Cardiac fibroblast (primary cell): ENCODE data around the gene ATP6V0C.

Experiments used
- DNase-seq, 2 donors: peaks; one replicate each; pipeline versions ENCODE4 v3.0.0 to v3.0.0-alpha.2; 2010; ENCODE audit warnings: low read depth in 2 of 2
- H3K4me3 ChIP-seq, 2 donors: replicated peaks in 1 of 2; 1 replicate in 1 of 2; 2 replicates in 1 of 2; pipeline ENCODE4 v1.5.1; 2011; ENCODE audit warnings: low read depth in 2 of 2, low read length in 2 of 2, mild to moderate bottlenecking in 2 of 2, moderate library complexity in 1 of 2
- TF ChIP-seq, protein P1 (sequence below): IDR thresholded peaks from one replicate; pipeline ENCODE4 v1.5.1; 2011; ENCODE audit warnings: low read depth, mild to moderate bottlenecking, low read length, inconsistent platforms

The ATP6V0C gene

DNA sequence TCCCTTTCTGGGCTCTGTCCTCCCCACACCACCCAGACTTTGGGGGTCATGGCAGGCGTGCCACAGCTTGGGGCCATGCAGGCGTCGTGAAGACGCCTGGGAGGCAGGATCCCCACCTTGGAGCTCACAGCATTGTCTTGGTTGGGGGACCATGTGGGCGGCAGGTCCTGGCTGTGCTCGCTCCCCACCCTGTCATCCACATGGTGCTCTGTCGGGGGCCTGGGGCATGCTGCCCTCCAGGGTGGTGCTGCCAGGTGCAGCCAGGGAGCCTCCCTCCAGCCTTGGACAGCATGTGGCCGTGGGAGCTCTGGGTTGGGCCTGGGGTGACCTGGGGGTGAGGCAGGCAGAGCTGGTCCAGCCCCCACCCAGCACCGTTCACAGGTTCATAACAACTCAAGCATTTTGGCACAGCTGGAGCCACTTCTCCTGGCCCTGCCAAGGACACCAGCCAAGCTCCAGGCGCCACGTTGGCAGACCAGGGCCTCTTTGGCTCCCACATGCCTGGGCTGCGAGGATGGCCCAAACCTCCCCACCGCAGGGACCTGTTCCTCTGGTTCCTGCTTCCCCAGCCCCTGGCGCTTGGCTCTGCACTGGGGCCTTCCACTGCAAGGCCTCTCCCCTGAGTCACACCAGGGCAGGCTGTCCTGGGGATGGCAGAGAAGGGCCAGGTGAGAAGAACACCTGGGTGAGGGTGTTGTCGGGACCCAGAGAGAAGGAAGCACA is 15.1 kb upstream of the ATP6V0C start:
- TF ChIP-seq, protein P1, sequence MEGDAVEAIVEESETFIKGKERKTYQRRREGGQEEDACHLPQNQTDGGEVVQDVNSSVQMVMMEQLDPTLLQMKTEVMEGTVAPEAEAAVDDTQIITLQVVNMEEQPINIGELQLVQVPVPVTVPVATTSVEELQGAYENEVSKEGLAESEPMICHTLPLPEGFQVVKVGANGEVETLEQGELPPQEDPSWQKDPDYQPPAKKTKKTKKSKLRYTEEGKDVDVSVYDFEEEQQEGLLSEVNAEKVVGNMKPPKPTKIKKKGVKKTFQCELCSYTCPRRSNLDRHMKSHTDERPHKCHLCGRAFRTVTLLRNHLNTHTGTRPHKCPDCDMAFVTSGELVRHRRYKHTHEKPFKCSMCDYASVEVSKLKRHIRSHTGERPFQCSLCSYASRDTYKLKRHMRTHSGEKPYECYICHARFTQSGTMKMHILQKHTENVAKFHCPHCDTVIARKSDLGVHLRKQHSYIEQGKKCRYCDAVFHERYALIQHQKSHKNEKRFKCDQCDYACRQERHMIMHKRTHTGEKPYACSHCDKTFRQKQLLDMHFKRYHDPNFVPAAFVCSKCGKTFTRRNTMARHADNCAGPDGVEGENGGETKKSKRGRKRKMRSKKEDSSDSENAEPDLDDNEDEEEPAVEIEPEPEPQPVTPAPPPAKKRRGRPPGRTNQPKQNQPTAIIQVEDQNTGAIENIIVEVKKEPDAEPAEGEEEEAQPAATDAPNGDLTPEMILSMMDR = no peak
- DNase-seq = no peak
- H3K4me3 ChIP-seq = no peak overlapping the region

DNA sequence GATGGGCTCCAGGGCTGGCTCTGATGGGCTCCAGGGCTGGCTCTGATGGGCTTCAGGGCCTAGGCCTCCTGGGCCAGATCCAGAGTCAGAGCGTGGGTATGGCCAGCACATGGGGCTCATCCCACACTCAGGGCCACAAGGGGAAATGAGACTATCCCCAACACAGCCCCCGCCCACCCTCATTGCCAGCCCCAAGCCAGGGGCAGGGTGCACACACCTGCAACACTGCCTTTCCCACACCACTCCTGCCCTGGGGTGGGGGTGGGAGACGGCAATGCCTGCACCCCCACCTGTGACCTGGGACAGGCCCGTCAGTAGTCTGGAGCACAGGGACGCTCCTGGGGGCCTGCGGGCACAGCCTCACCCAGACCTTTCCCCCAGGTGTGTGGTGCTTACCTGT is 14.3 kb upstream of the ATP6V0C start:
- TF ChIP-seq, protein P1 = no peak
- no peak for DNase-seq
- H3K4me3 ChIP-seq = no peak overlapping the region

DNA sequence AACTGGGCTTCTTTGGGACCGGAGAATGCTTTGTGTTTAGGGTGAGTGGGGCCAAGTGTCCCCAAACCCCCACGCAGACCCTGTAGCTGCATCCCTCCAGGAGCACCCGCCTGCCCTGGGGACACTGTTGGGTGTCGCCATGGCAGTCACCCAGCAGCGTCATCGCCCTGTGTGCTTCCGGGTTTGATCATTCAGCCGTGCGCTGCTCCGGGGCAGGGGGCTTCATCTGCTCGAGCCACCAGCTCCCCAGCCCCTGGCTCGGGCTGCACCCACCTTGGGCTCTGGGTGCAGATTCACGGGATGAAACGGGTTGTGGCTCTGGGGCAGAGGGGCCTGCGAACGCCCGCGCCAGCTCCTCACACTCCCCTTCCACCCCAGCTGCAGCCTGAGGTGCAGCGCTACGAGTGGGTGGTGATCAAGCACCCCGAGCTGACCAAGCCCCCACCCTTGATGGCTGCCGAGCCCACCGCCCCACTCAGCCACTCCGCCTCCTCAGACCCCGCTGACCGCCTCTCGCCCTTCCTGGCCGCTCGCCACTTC is 13.8 kb upstream of the ATP6V0C start:
- TF ChIP-seq, protein P1 = no peak
- no peak for DNase-seq
- no peak overlapping the region for H3K4me3 ChIP-seq

DNA sequence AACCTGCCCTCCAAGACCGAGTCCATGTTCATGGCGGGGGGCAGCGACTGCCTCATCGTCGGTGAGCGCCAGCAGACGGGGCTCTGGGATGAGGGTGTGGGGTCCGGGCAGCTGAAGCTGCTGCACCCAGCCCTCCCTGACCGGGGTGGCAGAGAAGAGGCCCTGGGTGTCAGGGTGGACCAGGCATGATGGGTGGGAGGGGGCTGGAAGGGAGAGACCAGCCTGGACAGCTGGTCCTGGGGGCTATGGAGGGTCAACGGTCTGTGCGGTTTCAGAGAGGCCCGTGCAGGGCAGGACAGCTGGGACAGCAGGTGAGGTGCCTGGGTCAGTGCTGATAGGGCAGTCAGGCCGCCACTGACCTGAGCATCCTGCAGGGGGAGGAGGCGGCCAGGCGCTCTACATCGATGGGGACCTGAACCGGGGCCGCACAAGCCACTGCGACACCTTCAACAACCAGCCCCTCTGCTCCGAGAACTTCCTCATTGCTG is 13.3 kb upstream of the ATP6V0C start:
- TF ChIP-seq, protein P1 = no peak
- no peak for DNase-seq
- no peak overlapping the region for H3K4me3 ChIP-seq

DNA sequence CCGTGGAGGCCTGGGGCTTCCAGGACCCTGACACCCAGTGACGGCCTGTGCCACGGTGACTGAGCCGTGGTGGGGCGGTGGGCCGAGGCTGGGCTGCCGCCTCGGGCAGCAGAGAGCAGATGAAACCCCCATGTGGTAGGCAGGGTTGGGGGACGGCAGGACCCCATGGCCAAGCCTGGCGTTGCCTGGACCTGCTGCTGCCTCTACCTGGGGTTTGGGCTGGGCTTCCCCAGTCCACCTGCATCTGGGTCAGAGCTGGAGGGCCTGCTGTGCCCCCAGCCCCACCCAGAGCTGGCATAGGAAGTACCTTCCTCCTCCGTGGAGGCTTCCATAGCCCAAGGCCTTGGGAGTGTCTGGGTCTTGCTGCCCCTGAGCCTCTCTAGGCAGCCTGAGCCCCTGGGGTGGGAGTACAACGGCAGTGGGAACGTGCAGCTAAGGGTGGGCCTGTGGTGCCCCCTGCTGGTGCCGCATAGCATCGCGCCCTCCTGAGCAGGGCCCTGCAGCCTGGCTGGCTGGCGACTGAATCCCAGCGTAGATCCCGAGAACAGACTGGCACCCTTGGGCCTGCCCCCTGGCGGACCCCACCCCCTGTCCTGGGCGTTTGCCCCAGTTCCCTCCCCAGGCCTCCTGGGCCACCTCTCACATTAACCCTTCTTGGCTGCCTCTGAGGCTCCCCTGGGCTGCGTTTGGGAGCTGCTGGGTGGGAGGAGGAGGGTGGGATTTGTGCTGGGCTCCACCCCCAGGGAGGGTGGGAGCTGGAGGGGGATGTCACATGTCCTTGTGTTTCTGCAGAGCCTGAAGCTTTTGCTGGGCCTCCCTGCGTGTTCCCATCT is 12.6 kb upstream of the ATP6V0C start:
- DNase-seq = peak; percentile 78 to 88
- TF ChIP-seq, protein P1 = peak; percentile 94
- peak overlapping the region in 1 of 2 donors; percentile 12 for H3K4me3 ChIP-seq

DNA sequence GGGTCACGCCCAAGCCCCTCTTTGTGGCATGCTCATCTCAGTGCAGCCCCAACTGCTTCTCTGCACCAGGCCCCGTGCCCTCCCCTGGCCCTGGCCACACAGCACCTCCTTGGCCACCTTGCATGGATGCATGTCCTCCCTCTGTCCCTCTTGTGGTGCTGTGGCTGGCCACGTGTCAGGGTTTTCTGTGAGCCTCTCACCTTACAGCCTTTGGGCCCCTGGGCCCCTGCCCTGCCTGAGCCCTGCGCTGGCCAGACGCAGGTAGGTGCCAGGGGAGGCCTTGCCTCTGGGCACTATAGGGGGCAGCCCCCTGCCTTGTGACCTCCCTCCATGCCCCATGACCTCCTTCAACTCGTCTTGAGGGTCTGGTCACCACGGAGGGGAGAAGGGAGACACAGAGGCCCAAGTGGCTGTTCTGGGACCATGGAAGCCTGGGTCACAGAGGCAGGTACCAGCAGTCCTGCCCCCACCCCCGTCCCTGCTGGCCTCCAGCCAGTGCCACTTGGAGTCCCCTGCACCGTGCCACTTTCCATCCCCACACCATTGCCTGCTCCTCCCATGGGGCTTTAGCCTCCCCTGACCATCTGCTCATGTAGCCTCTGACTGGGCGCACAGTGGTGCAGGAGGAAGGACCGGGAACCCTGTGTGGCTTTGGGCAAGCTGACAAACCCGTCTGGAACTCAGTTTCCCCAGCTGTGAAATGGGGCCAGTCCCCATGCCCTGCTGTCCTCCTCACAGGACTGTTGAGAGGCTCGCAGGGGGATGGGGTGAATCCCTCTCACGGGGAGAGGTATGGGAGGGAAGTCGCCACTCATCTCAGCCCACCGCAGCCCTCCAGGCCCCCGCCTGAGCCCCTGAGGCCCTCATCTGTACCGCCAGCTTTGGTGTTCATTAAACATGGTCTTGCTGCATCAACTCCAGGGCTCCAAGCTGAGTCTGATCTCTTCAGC is 11.5 kb upstream of the ATP6V0C start:
- no peak for DNase-seq
- H3K4me3 ChIP-seq = no peak overlapping the region
- TF ChIP-seq, protein P1 = no peak
